A549 (cell line): ENCODE results near the gene COQ9. TPM values are rescaled to one million over a fixed set of nuclear protein-coding genes. Genes with fewer than 3 reads are reported as not detected.

Experiments used
- ATAC-seq, 2 experiments: fragments of 200-7000 bp in 1 of 2; fragments of >200 bp in 1 of 2; cut with Nextera tagmentation in 1 of 2; cut with Tn5 transposase in 1 of 2; 3 replicates each; pipeline versions ENCODE4 v1.8.0 to v1.9.1; 2018 to 2020; ENCODE audit warnings: mild to moderate bottlenecking in 1 of 2, moderate library complexity in 1 of 2
- CTCF ChIA-PET: fragments of 300-600 bp; sonication (Branson Sonifier 250); formaldehyde crosslinking; extraction: SDS; loops from one replicate; lab custom pipeline; 2021; ENCODE audit warnings: antibody characterized with exemption, inconsistent platforms; lab: Yijun Ruan, JAX
- POLR2A ChIA-PET: fragments of 350-600 bp; formaldehyde crosslinking; extraction: SDS; loops from one replicate; lab custom pipeline; 2021; ENCODE audit warnings: antibody characterized with exemption, inconsistent platforms; lab: Yijun Ruan, JAX
- DNase-seq, 2 experiments: peaks; one replicate each; pipeline versions ENCODE4 v3.0.0 to v3.0.0-alpha.2; 2011 to 2016; ENCODE audit warnings: low read depth in 1 of 2, low spot score in 1 of 2
- FAIRE-seq: peaks from 2 replicates; lab custom pipeline; 2011; peaks lifted over from hg19 to GRCh38; lab: Jason Lieb, UNC
- H3K27ac ChIP-seq, 2 experiments: fragments of >200 bp; sonication (Bioruptor Twin); formaldehyde crosslinking; 3 replicates each; pipeline ENCODE4 v1.5.1; 2016 to 2017
- H3K4me1 ChIP-seq: fragments of >200 bp; sonication (Bioruptor Twin); formaldehyde crosslinking; 3 replicates; pipeline ENCODE4 v1.6.1; 2016
- H3K4me2 ChIP-seq: fragments of >200 bp; sonication (Bioruptor Twin); formaldehyde crosslinking; 3 replicates; pipeline ENCODE4 v1.6.1; 2016
- H3K4me3 ChIP-seq: fragments of >200 bp; sonication (Bioruptor Twin); formaldehyde crosslinking; 3 replicates; pipeline ENCODE4 v1.5.1; 2016
- H3K9me3 ChIP-seq: fragments of >200 bp; sonication (Bioruptor Twin); formaldehyde crosslinking; 3 replicates; pipeline ENCODE4 v1.6.1; 2016
- ATOH8 ChIP-seq: fragments of 250-450 bp; sonication (Bioruptor Pico); IDR thresholded peaks from 2 replicates; pipeline ENCODE4 v1.5.0; 2020; ENCODE audit warnings: low read depth, mild to moderate bottlenecking, moderate library complexity
- BCL3 ChIP-seq: fragments of >200 bp; sonication (Bioruptor Twin); formaldehyde crosslinking; IDR thresholded peaks from 3 replicates; pipeline ENCODE4 v1.6.1; 2016
- CBX8 ChIP-seq: fragments of 200-600 bp; sonication (generic); IDR thresholded peaks from 2 replicates; pipeline ENCODE4 v1.6.1; 2016
- CHD4 ChIP-seq: fragments of 200-600 bp; sonication (generic); IDR thresholded peaks from 2 replicates; pipeline ENCODE4 v1.6.1; 2016; ENCODE audit warnings: antibody characterized with exemption, mild to moderate bottlenecking, borderline replicate concordance
- CTCF ChIP-seq: fragments of >200 bp; sonication (Bioruptor Twin); formaldehyde crosslinking; IDR thresholded peaks from 3 replicates; pipeline ENCODE4 v1.5.1; 2016
- E2F6 ChIP-seq: IDR thresholded peaks from 2 replicates; pipeline ENCODE4 v1.6.1; 2012; ENCODE audit warnings: low read depth, borderline replicate concordance
- HOXA7 ChIP-seq: fragments of 250-450 bp; sonication (Bioruptor Pico); IDR thresholded peaks from 2 replicates; pipeline ENCODE4 v1.5.0; 2020; ENCODE audit warnings: mild to moderate bottlenecking, moderate library complexity
- HOXB5 ChIP-seq: fragments of 250-450 bp; sonication (Bioruptor Pico); IDR thresholded peaks from 2 replicates; pipeline ENCODE4 v1.5.0; 2020; ENCODE audit warnings: mild to moderate bottlenecking, moderate library complexity
- KDM5A ChIP-seq: fragments of 200-600 bp; sonication (generic); IDR thresholded peaks from 2 replicates; pipeline ENCODE4 v1.6.1; 2016; ENCODE audit warnings: antibody characterized with exemption, mild to moderate bottlenecking
- MAX ChIP-seq: IDR thresholded peaks from 2 replicates; pipeline ENCODE4 v1.6.1; 2012
- NFE2L2 ChIP-seq: fragments of 150-350 bp; conservative IDR thresholded peaks from 2 replicates; pipeline ENCODE4 v1.6.1; 2014; ENCODE audit warnings: low read length
- PBX3 ChIP-seq: IDR thresholded peaks from 2 replicates; pipeline ENCODE4 v1.6.1; 2012
- PHF8 ChIP-seq: fragments of 200-600 bp; sonication (generic); IDR thresholded peaks from 2 replicates; pipeline ENCODE4 v1.6.1; 2016; ENCODE audit warnings: low read depth, mild to moderate bottlenecking, antibody characterized with exemption, moderate library complexity, borderline replicate concordance
- POLR2AphosphoS2 ChIP-seq: conservative IDR thresholded peaks from 2 replicates; pipeline ENCODE4 v1.6.1; 2012; ENCODE audit warnings: low read length, improper control_type of control experiment, inconsistent platforms
- RAD21 ChIP-seq, 2 experiments: fragments of >200 bp in 1 of 2; sonication (Bioruptor Twin) in 1 of 2; formaldehyde crosslinking in 1 of 2; IDR thresholded peaks in 1 of 2; conservative IDR thresholded peaks in 1 of 2; 2 replicates in 1 of 2; 3 replicates in 1 of 2; pipeline ENCODE4 v1.6.1; 2012 to 2018; ENCODE audit warnings: inconsistent platforms in 1 of 2
- RARB ChIP-seq: fragments of 250-450 bp; sonication (Bioruptor Pico); IDR thresholded peaks from 2 replicates; pipeline ENCODE4 v1.8.0; 2021; ENCODE audit warnings: mild to moderate bottlenecking, moderate library complexity
- REST ChIP-seq: fragments of 200-600 bp; sonication (generic); IDR thresholded peaks from 2 replicates; pipeline ENCODE4 v1.6.1; 2016; ENCODE audit warnings: antibody characterized with exemption, mild to moderate bottlenecking, moderate library complexity
- RFX5 ChIP-seq: fragments of 450-650 bp; IDR thresholded peaks from 2 replicates; pipeline ENCODE4 v1.7.1; 2014; ENCODE audit warnings: antibody characterized with exemption, mild to moderate bottlenecking, moderate library complexity
- RNF2 ChIP-seq: fragments of 200-600 bp; sonication (generic); IDR thresholded peaks from 2 replicates; pipeline ENCODE4 v1.6.1; 2016; ENCODE audit warnings: low read depth, mild to moderate bottlenecking, antibody characterized with exemption, moderate library complexity, borderline replicate concordance
- SMC3 ChIP-seq: fragments of >200 bp; sonication (Bioruptor Twin); formaldehyde crosslinking; IDR thresholded peaks from 3 replicates; pipeline ENCODE4 v1.6.1; 2018; ENCODE audit warnings: inconsistent platforms
- TP53 ChIP-seq: fragments of 250-450 bp; sonication (Bioruptor Pico); IDR thresholded peaks from 2 replicates; pipeline ENCODE4 v1.5.0; 2021; ENCODE audit warnings: mild to moderate bottlenecking, moderate library complexity
- USF2 ChIP-seq: fragments of 450-650 bp; IDR thresholded peaks from 2 replicates; pipeline ENCODE4 v1.6.1; 2014; ENCODE audit warnings: antibody characterized with exemption
- ZC3H11A ChIP-seq: fragments of 450-650 bp; IDR thresholded peaks from 2 replicates; pipeline ENCODE4 v1.6.1; 2014; ENCODE audit warnings: antibody characterized with exemption, mild to moderate bottlenecking
- ZSCAN20 ChIP-seq: fragments of 250-450 bp; sonication (Bioruptor Pico); IDR thresholded peaks from 2 replicates; pipeline ENCODE4 v1.8.0; 2022; ENCODE audit warnings: mild to moderate bottlenecking, moderate library complexity
- WGBS: methylation state at CpG from one replicate; pipeline ENCODE4 v1.1.6; 2017; ENCODE audit errors: missing lambda C conversion rate; 5-methylcytosine and 5-hydroxymethylcytosine counted together
- polyA plus RNA-seq, 4 experiments: library from polyadenylated mRNA; depleted of rRNA in 3 of 4; stranded (reverse); fragments of >200 nt; fragmentation: RNase III in 1 of 4; extraction: RNeasy Plus Mini Kit Qiagen cat#74134 plus additional on column Dnase treatment in 1 of 4; gene quantifications; 2 replicates in 3 of 4; 3 replicates in 1 of 4; pipeline ENCODE4 v1.2.3, GENCODE V29; 2011 to 2017

COQ9 gene
- polyA plus RNA-seq, 2 of the 4 experiments (the other 2 are of a cell fraction), result 47.2 to 109 TPM

GRCh38 chr16:57503366-57503765 is 56.1 kb downstream of the COQ9 start:
- FAIRE-seq (no peak), DNase-seq (no peak), ATAC-seq (no peak; a peak in 1 of 6 replicates)
- Histone ChIP-seq H3K4me3 (no peak overlapping the region), H3K27ac (no peak overlapping the region), H3K4me2 (no peak overlapping the region), H3K4me1 (peaks cover 5% of the 10 kb centered on the region; the same call in 1 of the 3 replicates), H3K9me3 (no peaks in the 10 kb centered on the region)
- ChIA-PET CTCF (interaction anchor here (1.1 to 22.0 kb wide), 3 partner anchors 9 to 18 kb away, joined by 5 to 194 read pairs (median 6); no protein-coding TSS in a partner anchor), POLR2A (no interaction called here)
- 87% methylated on average over 15 of the region's 15 CpGs for WGBS
- TF ChIP-seq RFX5 (no peak), RAD21 (conservative IDR thresholded peaks at IDR 0.05 in 1 of 2, IDR thresholded peaks at IDR 0.05 in 1 of 2) (no peak), ZC3H11A (no peak), PBX3 (no peak), REST (no peak), MAX (no peak), USF2 (no peak), HOXB5 (CRISPR knock-in tag) (no peak), POLR2AphosphoS2 (no peak)

GRCh38 chr16:57504001-57504400 is 56.7 kb downstream of the COQ9 start:
- WGBS, result 72% methylated on average over 6 of the region's 6 CpGs
- H3K4me1 ChIP-seq, result peaks cover 5% of the 10 kb centered on the region; the same call in 1 of the 3 replicates
- CTCF ChIA-PET, result interaction anchor here (1.1 to 22.0 kb wide), 3 partner anchors 8 to 18 kb away, joined by 5 to 194 read pairs (median 6); no protein-coding TSS in a partner anchor
- TF ChIP-seq CBX8 (no peak), RNF2 (no peak), HOXA7 (no peak), CTCF (no peak), BCL3 (no peak), NFE2L2 (no peak), SMC3 (no peak), ZSCAN20 (no peak), ATOH8 (CRISPR knock-in tag) (no peak), KDM5A (no peak), CHD4 (no peak), TP53 (CRISPR knock-in tag) (no peak), E2F6 (no peak), PHF8 (no peak), RARB (no peak)
- no peaks in the 10 kb centered on the region for H3K9me3 ChIP-seq
- POLR2A ChIA-PET, result no interaction called here
- no peak for ATAC-seq
- H3K27ac ChIP-seq, result 0 out of 6 replicates have a peak overlapping the region, but pooled peaks of 1 of the 2 experiments have one; percentile 14
- FAIRE-seq, result no peak
- H3K4me3 ChIP-seq, result no peak overlapping the region
- H3K4me2 ChIP-seq, result no peak overlapping the region
- no peak for DNase-seq
